GM10266 (cell line): ENCODE data around the gene FIG4.
"Not testable (repeated sequence)": the region's sequence is repeated elsewhere in the genome, so short reads cannot be mapped to it uniquely, and the experiment has no call there.

ENCODE experiments used
- DNase-seq: peaks from one replicate; pipeline ENCODE4 v3.0.0; 2012; ENCODE audit errors: extremely low spot score
- CTCF ChIP-seq: IDR thresholded peaks from 2 replicates; pipeline ENCODE4 v1.5.1; 2012; ENCODE audit warnings: mild to moderate bottlenecking, low read depth; ENCODE audit not compliant: control insufficient read depth, insufficient read depth; ENCODE audit errors: missing control alignments

Gene FIG4

DNA sequence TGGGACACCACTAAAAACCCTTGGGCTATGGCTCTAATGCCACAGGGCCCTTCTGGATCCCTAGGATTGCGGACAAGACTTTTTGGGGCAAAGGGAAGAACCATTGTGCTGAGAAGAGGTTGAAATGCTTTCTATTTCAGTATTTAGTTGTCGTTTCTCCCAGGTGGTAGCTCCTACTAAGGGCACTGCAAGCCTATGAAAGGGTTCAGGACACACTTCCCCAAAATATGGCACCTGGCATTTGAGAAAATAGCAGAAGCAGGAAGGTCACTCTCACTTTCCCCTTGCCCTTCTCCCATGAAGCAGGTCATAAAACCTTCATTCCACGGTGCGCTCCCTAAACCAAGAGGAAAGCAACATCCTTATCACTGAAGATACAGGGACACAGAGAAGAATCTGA is 161.6 kb downstream of the FIG4 start:
- DNase-seq: no peak
- TF ChIP-seq CTCF: no peak

- no peak for TF ChIP-seq CTCF
- no peak for DNase-seq
These were observed 162.3 kb downstream of the FIG4 start for GRCh38 chr6:109853426-109853825.

DNA sequence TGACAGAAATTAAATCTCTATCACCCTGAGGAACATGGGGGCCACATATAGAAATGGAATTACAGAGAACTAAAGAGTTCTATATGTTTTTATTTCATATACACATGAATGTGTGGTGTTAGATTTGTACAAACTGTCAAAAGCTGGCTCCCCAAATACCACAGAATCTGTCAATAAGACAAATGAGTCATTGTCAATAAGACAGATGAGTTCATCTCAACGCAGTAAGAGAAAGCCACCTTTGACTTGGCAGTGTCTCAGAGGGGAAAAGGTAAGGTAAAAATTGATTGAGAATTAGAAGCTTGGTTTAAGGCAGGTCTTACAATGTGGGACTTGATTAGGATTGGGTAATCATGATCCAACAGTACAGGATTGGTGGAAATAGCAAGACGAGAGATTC is 162.9 kb downstream of the FIG4 start:
- DNase-seq: no peak
- TF ChIP-seq CTCF: no peak

DNA sequence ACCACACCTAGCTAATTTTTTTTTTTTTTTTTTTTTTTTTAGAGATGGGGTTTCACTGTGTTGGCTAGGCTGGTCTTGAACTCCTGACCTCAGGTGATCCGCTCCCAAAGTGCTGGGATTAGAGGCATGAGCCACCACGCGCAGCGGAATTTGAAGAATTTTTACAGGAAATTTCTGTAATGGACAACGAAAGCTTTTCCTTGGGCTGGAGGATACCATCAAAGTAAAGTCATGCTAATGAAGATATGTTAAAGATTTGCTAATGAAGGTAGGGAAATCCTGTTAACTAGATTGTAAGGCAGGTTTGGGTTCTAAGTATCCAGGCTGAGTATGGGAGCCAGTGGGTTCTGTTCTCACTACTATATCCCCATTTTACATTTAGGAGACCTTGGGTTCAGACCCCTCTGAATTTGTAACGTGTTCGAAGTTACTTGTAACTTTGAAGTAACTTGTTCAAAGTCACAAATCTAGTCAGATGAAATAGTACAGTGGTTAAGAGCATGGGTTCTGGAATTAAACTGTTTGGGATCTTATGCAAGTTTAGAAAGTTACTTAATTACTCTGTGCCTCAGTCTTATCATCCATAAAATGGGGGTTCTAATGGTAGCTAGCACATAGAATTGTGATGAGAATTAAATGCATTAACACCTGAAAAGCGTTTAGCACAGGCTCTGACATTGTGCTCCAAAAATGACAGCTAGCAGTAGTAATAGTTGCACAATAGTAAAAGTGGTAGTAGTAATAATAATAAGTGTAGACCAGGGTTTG is 163.6 kb downstream of the FIG4 start:
- no peak for DNase-seq
- TF ChIP-seq CTCF: no peak

GRCh38 chr6:109855476-109856040 is 164.5 kb downstream of the FIG4 start:
- not testable (repeated sequence) for DNase-seq

- DNase-seq: no peak
- TF ChIP-seq CTCF: no peak
These were observed 170.8 kb downstream of the FIG4 start for GRCh38 chr6:109861946-109862345.

DNA sequence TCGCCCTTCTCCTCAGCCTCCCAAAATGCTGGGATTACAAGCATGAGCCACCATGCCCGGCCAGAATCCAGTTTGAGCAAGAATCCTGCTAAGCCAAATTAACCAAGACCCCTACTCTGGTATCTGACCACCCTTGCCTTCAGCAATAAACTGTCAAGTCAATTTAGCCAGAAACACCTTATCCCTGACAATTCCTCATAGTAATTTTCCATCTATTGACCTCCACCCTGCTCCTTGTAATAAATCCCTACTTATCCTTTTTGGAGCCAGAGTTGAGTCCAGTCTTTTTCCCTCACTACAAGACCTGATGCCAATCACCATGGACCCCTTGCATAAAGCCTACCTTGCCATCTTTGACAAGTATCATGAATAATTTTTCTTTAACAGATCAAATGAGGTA is 173.0 kb downstream of the FIG4 start:
- TF ChIP-seq CTCF: no peak
- no peak for DNase-seq
